Smooth muscle cell of the umbilical artery (primary cell): Measurements from ENCODE around the gene GAMT. TPM values are rescaled to one million over a fixed set of nuclear protein-coding genes. Genes with fewer than 3 reads are reported as not detected.

Experiments
- total RNA-seq: library from RNA; depleted of rRNA; stranded (reverse); fragments of >200 nt; gene quantifications from 2 replicates; pipeline ENCODE4 v1.2.3, GENCODE V29; 2014

The GAMT gene
- 30.0 and 30.2 TPM in 2 replicates for total RNA-seq

GRCh38 chr19:1401138-1401888 lies at the start of gene GAMT:
GAMT (minus strand) TSS chr19:1401542; CDS start chr19:1401476, 66 bp downstream.

GRCh38 chr19:1449467-1450442 lies 48.4 kb upstream of the GAMT start, which contains the start of gene APC2:
APC2 (plus strand) TSS chr19:1450121; CDS start chr19:1453002, 2,881 bp downstream.

GRCh38 chr19:1438035-1438932 lies 36.9 kb upstream of the GAMT start, which contains the start of gene RPS15:
RPS15 (plus strand) TSS chr19:1438396; CDS start chr19:1438426, 30 bp downstream.

GRCh38 chr19:1407528-1408299 lies 6.4 kb upstream of the GAMT start, which contains the start of gene DAZAP1:
DAZAP1 (plus strand) TSS chr19:1407586; CDS start chr19:1407774, 188 bp downstream.

GRCh38 chr19:1383312-1384084 lies 17.8 kb downstream of the GAMT start, which contains the start of gene NDUFS7:
NDUFS7 (plus strand) TSS chr19:1383907; CDS start chr19:1383927, 20 bp downstream.

Other genes starting within 250 kb of the GAMT start
- 46.3 and 72.7 TPM in 2 replicates for gene SBNO2, start 227.3 kb downstream of the GAMT start, total RNA-seq
- 79.6 and 82.9 TPM in 2 replicates for gene STK11, start 195.8 kb downstream of the GAMT start, total RNA-seq
- 4.2 and 9.7 TPM in 2 replicates for gene CBARP, start 163.5 kb downstream of the GAMT start, total RNA-seq
- 16.0 and 31.6 TPM in 2 replicates for gene ATP5F1D, start 159.8 kb downstream of the GAMT start, total RNA-seq
- 23.2 and 32.6 TPM in 2 replicates for gene MIDN, start 153.0 kb downstream of the GAMT start, total RNA-seq
- 101 and 177 TPM in 2 replicates for gene CIRBP, start 132.2 kb downstream of the GAMT start, total RNA-seq
- gene FAM174C, start 126.0 kb downstream of the GAMT start, total RNA-seq, result 23.8 and 45.4 TPM in 2 replicates
- gene EFNA2, start 115.7 kb downstream of the GAMT start, total RNA-seq, result not detected in 2 replicates
- 53.2 and 65.3 TPM in 2 replicates for gene NDUFS7, start 17.6 kb downstream of the GAMT start, total RNA-seq
- gene DAZAP1, start 6.0 kb upstream of the GAMT start, total RNA-seq, result 39.2 and 75.1 TPM in 2 replicates
- gene RPS15, start 36.9 kb upstream of the GAMT start, total RNA-seq, result 254 and 522 TPM in 2 replicates
- gene APC2, start 48.6 kb upstream of the GAMT start, total RNA-seq, result 0.46 and 0.89 TPM in 2 replicates
- gene C19orf25, start 77.7 kb upstream of the GAMT start, total RNA-seq, result 24.9 and 31.6 TPM in 2 replicates
- gene PCSK4, start 88.8 kb upstream of the GAMT start, total RNA-seq, result 1.2 and 1.7 TPM in 2 replicates
- 1.7 and 2.4 TPM in 2 replicates for gene REEP6, start 89.6 kb upstream of the GAMT start, total RNA-seq
- 5.0 and 5.4 TPM in 2 replicates for gene ADAMTSL5, start 111.5 kb upstream of the GAMT start, total RNA-seq
- gene PLK5, start 122.5 kb upstream of the GAMT start, total RNA-seq, result 0.14 TPM in 1 of 2 replicates, not detected in the other
- gene MEX3D, start 166.8 kb upstream of the GAMT start, total RNA-seq, result 33.6 and 45.5 TPM in 2 replicates
- gene MBD3, start 191.3 kb upstream of the GAMT start, total RNA-seq, result 70.7 and 96.9 TPM in 2 replicates
- 34.0 and 45.1 TPM in 2 replicates for gene UQCR11, start 203.9 kb upstream of the GAMT start, total RNA-seq